B cell (primary cell): ENCODE results near the gene DACH2. TPM values are rescaled to one million over a fixed set of nuclear protein-coding genes. Genes with fewer than 3 reads are reported as not detected.

Experiments
- ATAC-seq: fragments of 200-7000 bp; cut with Tn5 transposase; one replicate; pipeline ENCODE4 v1.10.0; 2021; ENCODE audit warnings: low read depth, mild to moderate bottlenecking, moderate number of reproducible peaks, moderate library complexity
- CTCF ChIA-PET: fragments of 350-600 bp; sonication (Branson Sonifier 250); formaldehyde crosslinking; loops from one replicate; lab custom pipeline; 2021; ENCODE audit warnings: antibody characterized with exemption, inconsistent platforms; lab: Charles Lee
- POLR2A ChIA-PET: fragments of 350-600 bp; sonication (Branson Sonifier 250); formaldehyde crosslinking; loops from one replicate; lab custom pipeline; 2021; ENCODE audit warnings: antibody characterized with exemption; lab: Charles Lee
- DNase-seq: peaks from one replicate; pipeline ENCODE4 v3.0.0; 2013
- H2AFZ ChIP-seq: 2 replicates; pipeline ENCODE4 v1.6.1; 2012; ENCODE audit warnings: mild to moderate bottlenecking, low read depth, low read length; ENCODE audit not compliant: insufficient read depth, poor library complexity, severe bottlenecking
- H3K27ac ChIP-seq, 2 donors: 1 replicate in 1 of 2; 2 replicates in 1 of 2; pipeline ENCODE4 v1.5.1; 2012 to 2013; ENCODE audit warnings: low read length in 2 of 2, mild to moderate bottlenecking in 2 of 2, moderate library complexity in 1 of 2
- H3K27me3 ChIP-seq, 4 experiments: fragments of 200-600 bp in 1 of 4; sonication (generic) in 1 of 4; replicated peaks in 1 of 4; 1 replicate in 2 of 4; 2 replicates in 2 of 4; pipeline versions ENCODE4 v1.6.1 to v1.7.0; 2013 to 2016; ENCODE audit warnings: low read length in 3 of 4, mild to moderate bottlenecking in 2 of 4, mixed read lengths in 1 of 4, moderate library complexity in 1 of 4; ENCODE audit not compliant: insufficient read depth in 4 of 4, control insufficient read depth in 3 of 4; ENCODE audit errors: control extremely low read depth in 1 of 4
- H3K36me3 ChIP-seq, 2 experiments: replicated peaks in 1 of 2; 1 replicate in 1 of 2; 2 replicates in 1 of 2; pipeline versions ENCODE4 v1.6.1 to v1.7.1; 2013; ENCODE audit warnings: low read length in 1 of 2; ENCODE audit not compliant: insufficient read depth in 2 of 2, control insufficient read depth in 1 of 2; ENCODE audit errors: control extremely low read depth in 1 of 2, extremely low read depth in 1 of 2
- H3K4me1 ChIP-seq, 2 donors: fragments of 200-600 bp in 1 of 2; sonication (generic) in 1 of 2; 1 replicate in 1 of 2; 2 replicates in 1 of 2; pipeline versions ENCODE4 v1.5.1 to v1.6.1; 2013 to 2017; ENCODE audit warnings: low read length in 2 of 2; ENCODE audit not compliant: control insufficient read depth in 2 of 2, insufficient read depth in 2 of 2
- H3K4me2 ChIP-seq: replicated peaks from 2 replicates; pipeline ENCODE3; 2012; ENCODE audit warnings: mild to moderate bottlenecking, low read depth, low read length; ENCODE audit not compliant: poor library complexity, severe bottlenecking
- H3K4me3 ChIP-seq, 5 experiments: fragments of 200-600 bp in 1 of 5; sonication (generic) in 1 of 5; 1 replicate in 3 of 5; 2 replicates in 2 of 5; pipeline versions ENCODE4 v1.5.1 to v1.7.0; 2011 to 2016; ENCODE audit warnings: low read length in 4 of 5, mild to moderate bottlenecking in 4 of 5, low read depth in 2 of 5, control low read depth in 1 of 5, moderate library complexity in 1 of 5; ENCODE audit not compliant: insufficient read depth in 1 of 5; ENCODE audit errors: control extremely low read depth in 1 of 5, extremely low read depth in 1 of 5
- H3K79me2 ChIP-seq: fragments of 200-600 bp; sonication (generic); one replicate; pipeline ENCODE4 v1.6.0; 2016; ENCODE audit warnings: low read length; ENCODE audit not compliant: control insufficient read depth, insufficient read depth
- H3K9ac ChIP-seq: fragments of 200-600 bp; sonication (generic); 2 replicates; pipeline ENCODE4 v1.6.1; 2017; ENCODE audit warnings: mild to moderate bottlenecking, low read length, moderate library complexity
- H3K9me3 ChIP-seq, 3 donors: one replicate each; pipeline versions ENCODE4 v1.6.1 to v1.7.1; 2013; ENCODE audit warnings: low read length in 2 of 3; ENCODE audit not compliant: control insufficient read depth in 2 of 3, insufficient read depth in 1 of 3; ENCODE audit errors: control extremely low read depth in 1 of 3
- H4K20me1 ChIP-seq: 2 replicates; pipeline ENCODE4 v1.6.0; 2012; ENCODE audit warnings: mild to moderate bottlenecking, low read length; ENCODE audit not compliant: insufficient read depth, control insufficient read depth, poor library complexity, severe bottlenecking
- H3K27ac Mint-ChIP-seq: one replicate; pipeline ENCODE4 v1.8.0; 2021; ENCODE audit warnings: mixed read lengths
- H3K27me3 Mint-ChIP-seq: one replicate; pipeline ENCODE4 v1.8.0; 2021; ENCODE audit warnings: mixed read lengths
- H3K4me1 Mint-ChIP-seq: one replicate; pipeline ENCODE4 v1.8.0; 2021; ENCODE audit warnings: mixed read lengths
- H3K4me3 Mint-ChIP-seq: one replicate; pipeline ENCODE4 v1.8.0; 2021; ENCODE audit warnings: mixed read lengths
- H3K9me3 Mint-ChIP-seq: one replicate; pipeline ENCODE4 v1.8.0; 2022; ENCODE audit warnings: mixed read lengths; ENCODE audit not compliant: insufficient read depth
- EZH2 ChIP-seq: IDR thresholded peaks from 2 replicates; pipeline ENCODE4 v1.6.1; 2012; ENCODE audit warnings: borderline replicate concordance, low read depth, mild to moderate bottlenecking, moderate library complexity, low read length; ENCODE audit not compliant: insufficient read depth, poor library complexity, severe bottlenecking
- WGBS: methylation state at CpG from one replicate; pipeline ENCODE4 v1.1.5; 2013; ENCODE audit warnings: missing lambda C conversion rate; ENCODE audit not compliant: insufficient coverage; 5-methylcytosine and 5-hydroxymethylcytosine counted together
- intact Hi-C: fragments of 100-400 bp; cut with micrococcal nuclease; formaldehyde crosslinking; loops from one replicate; pipeline ENCODE4 v1.10.0; 2022
- polyA plus RNA-seq: library from polyadenylated mRNA; depleted of rRNA; stranded (reverse); fragments of >200 nt; gene quantifications from 2 replicates; pipeline ENCODE4 v1.2.3, GENCODE V29; 2012
- total RNA-seq, 2 donors: library from RNA; stranded (reverse); fragments of 120-200 nt in 1 of 2; gene quantifications; 1 replicate in 1 of 2; 2 replicates in 1 of 2; pipeline versions ENCODE4 v1.2.3 to v1.2.4, GENCODE V29; 2013 to 2022
- TF ChIP-seq, protein P1 (sequence below): fragments of 200-600 bp; IDR thresholded peaks from one replicate; pipeline ENCODE4 v1.8.0; 2022; ENCODE audit warnings: antibody characterized with exemption, mild to moderate bottlenecking

The DACH2 gene
- total and polyA plus RNA-seq, 2 donors (not counting 1 experiment from before 2014, with no cell fraction given), result 0.07 TPM; not detected in 1

DNA sequence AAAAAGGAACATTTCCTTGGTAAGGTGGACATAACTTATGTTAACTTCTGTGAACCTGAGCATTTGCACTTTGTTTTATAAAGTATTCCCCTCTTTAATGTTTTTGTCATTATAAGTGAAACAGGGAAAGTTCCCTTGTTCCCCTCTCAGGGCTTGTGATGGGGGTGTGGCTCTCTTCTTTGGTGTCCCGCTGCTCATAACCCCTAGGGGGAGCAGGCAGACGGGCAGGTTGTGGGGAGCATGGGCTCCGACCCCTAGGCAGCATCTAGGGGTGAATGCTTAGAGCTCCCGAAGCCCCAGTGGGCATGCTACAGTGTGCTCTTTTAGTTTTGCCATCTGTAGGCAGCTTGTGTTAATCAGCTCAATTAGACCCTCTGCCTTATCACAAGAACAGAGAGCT is 200.4 kb downstream of the DACH2 start:
- no peaks in the 10 kb centered on the region for H3K79me2 ChIP-seq
- ATAC-seq (no peak), DNase-seq (no peak)
- Mint-ChIP-seq H3K9me3 (no peaks in the 10 kb centered on the region), H3K4me3 (no peak overlapping the region), H3K27me3 (no peaks in the 10 kb centered on the region), H3K27ac (no peak overlapping the region), H3K4me1 (no peaks in the 10 kb centered on the region)
- no peak overlapping the region for H3K4me2 ChIP-seq
- intact Hi-C loops, result no loop called here
- H2AFZ ChIP-seq, result no peak overlapping the region
- H3K4me1 ChIP-seq, result no peaks in the 10 kb centered on the region
- no peaks in the 10 kb centered on the region for H3K27me3 ChIP-seq
- no peaks in the 10 kb centered on the region for H3K9me3 ChIP-seq
- ChIA-PET CTCF (no interaction called here), POLR2A (no interaction called here)
- H3K36me3 ChIP-seq, result no peaks in the 10 kb centered on the region
- TF ChIP-seq, protein P1, sequence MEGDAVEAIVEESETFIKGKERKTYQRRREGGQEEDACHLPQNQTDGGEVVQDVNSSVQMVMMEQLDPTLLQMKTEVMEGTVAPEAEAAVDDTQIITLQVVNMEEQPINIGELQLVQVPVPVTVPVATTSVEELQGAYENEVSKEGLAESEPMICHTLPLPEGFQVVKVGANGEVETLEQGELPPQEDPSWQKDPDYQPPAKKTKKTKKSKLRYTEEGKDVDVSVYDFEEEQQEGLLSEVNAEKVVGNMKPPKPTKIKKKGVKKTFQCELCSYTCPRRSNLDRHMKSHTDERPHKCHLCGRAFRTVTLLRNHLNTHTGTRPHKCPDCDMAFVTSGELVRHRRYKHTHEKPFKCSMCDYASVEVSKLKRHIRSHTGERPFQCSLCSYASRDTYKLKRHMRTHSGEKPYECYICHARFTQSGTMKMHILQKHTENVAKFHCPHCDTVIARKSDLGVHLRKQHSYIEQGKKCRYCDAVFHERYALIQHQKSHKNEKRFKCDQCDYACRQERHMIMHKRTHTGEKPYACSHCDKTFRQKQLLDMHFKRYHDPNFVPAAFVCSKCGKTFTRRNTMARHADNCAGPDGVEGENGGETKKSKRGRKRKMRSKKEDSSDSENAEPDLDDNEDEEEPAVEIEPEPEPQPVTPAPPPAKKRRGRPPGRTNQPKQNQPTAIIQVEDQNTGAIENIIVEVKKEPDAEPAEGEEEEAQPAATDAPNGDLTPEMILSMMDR, result no peak
- TF ChIP-seq EZH2, result no peak
- no peak overlapping the region for H3K27ac ChIP-seq
- H3K9ac ChIP-seq, result no peak overlapping the region
- H3K4me3 ChIP-seq, result no peak overlapping the region
- no peaks in the 10 kb centered on the region for H4K20me1 ChIP-seq
- WGBS, result 38% methylated on average over 1 of the region's 4 CpGs

DNA sequence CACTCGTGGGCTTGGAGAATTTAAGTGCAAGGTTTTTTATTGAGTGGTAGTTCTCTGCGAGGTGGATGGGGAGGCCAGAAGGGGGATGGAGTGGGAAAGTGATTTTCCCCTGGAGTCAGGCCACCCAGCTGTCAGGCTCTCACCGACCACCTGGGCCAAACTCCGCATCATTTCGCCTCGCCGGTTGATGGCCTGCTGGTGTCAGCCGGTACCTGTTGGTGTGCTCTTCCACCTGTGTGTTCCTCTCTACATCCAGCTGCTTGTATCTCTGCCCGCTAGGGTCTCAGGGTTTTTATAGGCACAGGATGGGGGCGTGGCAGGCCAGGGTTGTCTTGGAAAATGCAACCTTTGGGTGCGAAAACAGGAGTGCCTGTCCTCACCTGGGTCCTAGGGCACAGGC is 200.9 kb downstream of the DACH2 start:
- WGBS, result 90% methylated on average over 4 of the region's 11 CpGs
- no peaks in the 10 kb centered on the region for H3K79me2 ChIP-seq
- H2AFZ ChIP-seq, result no peak overlapping the region
- no peak overlapping the region for H3K27ac ChIP-seq
- Mint-ChIP-seq H3K9me3 (no peaks in the 10 kb centered on the region), H3K4me3 (no peak overlapping the region), H3K27ac (no peak overlapping the region), H3K4me1 (no peaks in the 10 kb centered on the region), H3K27me3 (no peaks in the 10 kb centered on the region)
- H3K4me3 ChIP-seq, result no peak overlapping the region
- DNase-seq (no peak), ATAC-seq (no peak)
- no peaks in the 10 kb centered on the region for H3K9me3 ChIP-seq
- CTCF ChIA-PET, result no interaction called here
- no peaks in the 10 kb centered on the region for H3K27me3 ChIP-seq
- H3K36me3 ChIP-seq, result no peaks in the 10 kb centered on the region
- TF ChIP-seq, protein P1, result no peak
- TF ChIP-seq EZH2, result no peak
- POLR2A ChIA-PET, result no interaction called here
- H4K20me1 ChIP-seq, result no peaks in the 10 kb centered on the region
- H3K4me2 ChIP-seq, result no peak overlapping the region
- intact Hi-C loops, result no loop called here
- no peak overlapping the region for H3K9ac ChIP-seq
- no peaks in the 10 kb centered on the region for H3K4me1 ChIP-seq
